ENCODE measurements around the gene C8A.

DNA sequence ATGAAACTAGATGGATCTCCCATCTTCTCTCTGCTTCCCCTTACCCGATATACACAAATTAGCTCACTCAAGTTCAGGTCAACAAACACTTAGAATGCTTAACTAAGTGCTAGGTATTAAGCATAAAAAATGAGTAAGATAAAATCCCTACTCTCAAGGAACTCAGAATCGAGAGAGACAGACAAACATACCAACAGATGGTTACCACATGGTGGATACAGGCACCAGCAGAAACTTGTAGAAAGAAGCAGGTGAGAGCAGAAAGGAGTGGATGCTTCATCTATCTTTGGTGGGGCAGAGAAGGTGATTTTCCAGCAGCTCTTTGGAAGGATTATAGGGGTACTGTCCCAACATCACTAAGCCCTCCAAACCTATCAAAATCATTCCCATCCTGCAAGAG is 79.0 kb downstream of the C8A start:
- TF ChIP-seq GABPA (IDR thresholded peaks at IDR 0.05; ENCODE audit: borderline replicate concordance, insufficient read depth, low read length) = no peak
- TF ChIP-seq, protein P1, sequence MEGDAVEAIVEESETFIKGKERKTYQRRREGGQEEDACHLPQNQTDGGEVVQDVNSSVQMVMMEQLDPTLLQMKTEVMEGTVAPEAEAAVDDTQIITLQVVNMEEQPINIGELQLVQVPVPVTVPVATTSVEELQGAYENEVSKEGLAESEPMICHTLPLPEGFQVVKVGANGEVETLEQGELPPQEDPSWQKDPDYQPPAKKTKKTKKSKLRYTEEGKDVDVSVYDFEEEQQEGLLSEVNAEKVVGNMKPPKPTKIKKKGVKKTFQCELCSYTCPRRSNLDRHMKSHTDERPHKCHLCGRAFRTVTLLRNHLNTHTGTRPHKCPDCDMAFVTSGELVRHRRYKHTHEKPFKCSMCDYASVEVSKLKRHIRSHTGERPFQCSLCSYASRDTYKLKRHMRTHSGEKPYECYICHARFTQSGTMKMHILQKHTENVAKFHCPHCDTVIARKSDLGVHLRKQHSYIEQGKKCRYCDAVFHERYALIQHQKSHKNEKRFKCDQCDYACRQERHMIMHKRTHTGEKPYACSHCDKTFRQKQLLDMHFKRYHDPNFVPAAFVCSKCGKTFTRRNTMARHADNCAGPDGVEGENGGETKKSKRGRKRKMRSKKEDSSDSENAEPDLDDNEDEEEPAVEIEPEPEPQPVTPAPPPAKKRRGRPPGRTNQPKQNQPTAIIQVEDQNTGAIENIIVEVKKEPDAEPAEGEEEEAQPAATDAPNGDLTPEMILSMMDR (IDR thresholded peaks at IDR 0.05; ENCODE audit: control extremely low read depth in 1 of 3, insufficient read depth in 1 of 3, low read depth in 1 of 3, low read length in 3 of 3) = no peak
- TF ChIP-seq RNF2 (IDR thresholded peaks at IDR 0.05; ENCODE audit: borderline replicate concordance, low read depth, low read length, missing control alignments, poor library complexity, severe bottlenecking) = no peak
- no peak for TF ChIP-seq MAFK (IDR thresholded peaks at IDR 0.05; ENCODE audit: low read depth, low read length)
- no peak for TF ChIP-seq EP300 (IDR thresholded peaks at IDR 0.05; ENCODE audit: borderline replicate concordance in 1 of 2, low read depth in 2 of 2, low read length in 2 of 2)
- no peak for TF ChIP-seq KDM1A (IDR thresholded peaks at IDR 0.05; ENCODE audit: borderline replicate concordance, low read length)
- TF ChIP-seq POLR2A (IDR thresholded peaks at IDR 0.05; ENCODE audit: control extremely low read depth in 1 of 2, low read depth in 2 of 2, low read length in 2 of 2) = no peak
- TF ChIP-seq, protein P2, sequence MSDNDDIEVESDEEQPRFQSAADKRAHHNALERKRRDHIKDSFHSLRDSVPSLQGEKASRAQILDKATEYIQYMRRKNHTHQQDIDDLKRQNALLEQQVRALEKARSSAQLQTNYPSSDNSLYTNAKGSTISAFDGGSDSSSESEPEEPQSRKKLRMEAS (IDR thresholded peaks at IDR 0.05) = no peak
- no peak for TF ChIP-seq RXRA (IDR thresholded peaks at IDR 0.05; ENCODE audit: insufficient read depth, low read depth, low read length)

All from H1 (cell line).